T-helper 2 cell treated with Interferon-gamma antibody and Interleukin-4, amounts not matched to agents 5 μg/mL and 100 μg/mL, for 36 hours (primary cell): ENCODE measurements around the gene CA12.

Experiments used
- DNase-seq: peaks from one replicate; pipeline ENCODE4 v3.0.0; 2021; ENCODE audit warnings: low spot score
- H3K27ac Mint-ChIP-seq: one replicate; pipeline ENCODE4 v1.8.0; 2021; ENCODE audit warnings: mild to moderate bottlenecking, mixed read lengths
- H3K27me3 Mint-ChIP-seq: one replicate; pipeline ENCODE4 v1.8.0; 2021; ENCODE audit warnings: low read depth, mixed read lengths
- H3K36me3 Mint-ChIP-seq: one replicate; pipeline ENCODE4 v1.8.0; 2021; ENCODE audit warnings: low read depth, mixed read lengths
- H3K4me1 Mint-ChIP-seq: one replicate; pipeline ENCODE4 v1.8.0; 2021; ENCODE audit warnings: low read depth, mixed read lengths
- H3K4me3 Mint-ChIP-seq: one replicate; pipeline ENCODE4 v1.8.0; 2022; ENCODE audit warnings: mild to moderate bottlenecking, moderate library complexity, mixed read lengths
- H3K9me3 Mint-ChIP-seq: one replicate; pipeline ENCODE4 v1.8.0; 2021; ENCODE audit warnings: mixed read lengths

CA12 gene

GRCh38 chr15:63374686-63375520 lies 6.7 kb downstream of the CA12 start:
- peak overlapping the region; percentile 41 for H3K27ac Mint-ChIP-seq
- H3K36me3 Mint-ChIP-seq, result no peaks in the 10 kb centered on the region
- peak; percentile 77 for DNase-seq
- H3K27me3 Mint-ChIP-seq, result peaks cover 8% of the 10 kb centered on the region
- H3K4me1 Mint-ChIP-seq, result peaks cover 33% of the 10 kb centered on the region
- peak overlapping the region; percentile 42 for H3K4me3 Mint-ChIP-seq
- no peaks in the 10 kb centered on the region for H3K9me3 Mint-ChIP-seq

- H3K9me3 Mint-ChIP-seq, result no peaks in the 10 kb centered on the region
- no peaks in the 10 kb centered on the region for H3K36me3 Mint-ChIP-seq
- peaks cover 33% of the 10 kb centered on the region for H3K4me1 Mint-ChIP-seq
- H3K4me3 Mint-ChIP-seq, result no peak overlapping the region
- H3K27ac Mint-ChIP-seq, result no peak overlapping the region
- no peak for DNase-seq
- peaks cover 6% of the 10 kb centered on the region for H3K27me3 Mint-ChIP-seq
These were observed 7.6 kb downstream of the CA12 start for GRCh38 chr15:63373866-63374548.

GRCh38 chr15:63373330-63373729 lies 8.3 kb downstream of the CA12 start:
- Mint-ChIP-seq H3K36me3 (no peaks in the 10 kb centered on the region), H3K9me3 (no peaks in the 10 kb centered on the region), H3K27ac (no peak overlapping the region)

GRCh38 chr15:63372753-63373152 lies 8.9 kb downstream of the CA12 start:
- Mint-ChIP-seq H3K27ac (no peak overlapping the region), H3K27me3 (peaks cover 4% of the 10 kb centered on the region), H3K4me1 (peaks cover 33% of the 10 kb centered on the region), H3K36me3 (no peaks in the 10 kb centered on the region), H3K9me3 (no peaks in the 10 kb centered on the region), H3K4me3 (no peak overlapping the region)
- no peak for DNase-seq

More at GRCh38 chr15:63373330-63373729, 8.3 kb downstream of the CA12 start:
- Mint-ChIP-seq H3K27me3 (peaks cover 4% of the 10 kb centered on the region), H3K4me3 (no peak overlapping the region), H3K4me1 (peaks cover 33% of the 10 kb centered on the region)
- no peak for DNase-seq

- H3K27me3 Mint-ChIP-seq, result peaks cover 4% of the 10 kb centered on the region
- peak; percentile 51 for DNase-seq
- no peaks in the 10 kb centered on the region for H3K9me3 Mint-ChIP-seq
- H3K4me3 Mint-ChIP-seq, result no peak overlapping the region
- peaks cover 33% of the 10 kb centered on the region for H3K4me1 Mint-ChIP-seq
- no peaks in the 10 kb centered on the region for H3K36me3 Mint-ChIP-seq
- H3K27ac Mint-ChIP-seq, result no peak overlapping the region
These were observed 9.5 kb downstream of the CA12 start for GRCh38 chr15:63372018-63372705.

- H3K4me1 Mint-ChIP-seq, result peaks cover 32% of the 10 kb centered on the region
- peak; percentile 36 for DNase-seq
These were observed 10.2 kb downstream of the CA12 start for GRCh38 chr15:63371297-63371918.

GRCh38 chr15:63370764-63371163 lies 10.9 kb downstream of the CA12 start:
- Mint-ChIP-seq H3K4me3 (no peak overlapping the region), H3K27me3 (no peaks in the 10 kb centered on the region), H3K4me1 (peaks cover 30% of the 10 kb centered on the region), H3K9me3 (no peaks in the 10 kb centered on the region), H3K27ac (no peak overlapping the region), H3K36me3 (no peaks in the 10 kb centered on the region)
- DNase-seq, result no peak

More at GRCh38 chr15:63371297-63371918, 10.2 kb downstream of the CA12 start:
- Mint-ChIP-seq H3K36me3 (no peaks in the 10 kb centered on the region), H3K4me3 (no peak overlapping the region), H3K27me3 (no peaks in the 10 kb centered on the region), H3K27ac (no peak overlapping the region), H3K9me3 (no peaks in the 10 kb centered on the region)

- no peak overlapping the region for H3K4me3 Mint-ChIP-seq
- peaks cover 21% of the 10 kb centered on the region for H3K4me1 Mint-ChIP-seq
- H3K9me3 Mint-ChIP-seq, result no peaks in the 10 kb centered on the region
- H3K27ac Mint-ChIP-seq, result no peak overlapping the region
- no peak for DNase-seq
- no peaks in the 10 kb centered on the region for H3K27me3 Mint-ChIP-seq
- H3K36me3 Mint-ChIP-seq, result no peaks in the 10 kb centered on the region
These were observed 11.9 kb downstream of the CA12 start for GRCh38 chr15:63369781-63370180.

- no peaks in the 10 kb centered on the region for H3K27me3 Mint-ChIP-seq
- H3K36me3 Mint-ChIP-seq, result no peaks in the 10 kb centered on the region
- H3K9me3 Mint-ChIP-seq, result no peaks in the 10 kb centered on the region
- no peak overlapping the region for H3K27ac Mint-ChIP-seq
- no peak for DNase-seq
- no peak overlapping the region for H3K4me3 Mint-ChIP-seq
- H3K4me1 Mint-ChIP-seq, result peaks cover 16% of the 10 kb centered on the region
These were observed 12.3 kb downstream of the CA12 start for GRCh38 chr15:63369296-63369695.

- no peak overlapping the region for H3K4me3 Mint-ChIP-seq
- H3K9me3 Mint-ChIP-seq, result no peaks in the 10 kb centered on the region
- H3K27me3 Mint-ChIP-seq, result no peaks in the 10 kb centered on the region
These were observed 13.1 kb downstream of the CA12 start for GRCh38 chr15:63368503-63368902.

GRCh38 chr15:63367900-63368299 lies 13.7 kb downstream of the CA12 start:
- no peak for DNase-seq
- Mint-ChIP-seq H3K9me3 (no peaks in the 10 kb centered on the region), H3K27me3 (no peaks in the 10 kb centered on the region), H3K27ac (no peak overlapping the region), H3K36me3 (no peaks in the 10 kb centered on the region), H3K4me1 (peaks cover 13% of the 10 kb centered on the region), H3K4me3 (no peak overlapping the region)

More at GRCh38 chr15:63368503-63368902, 13.1 kb downstream of the CA12 start:
- H3K27ac Mint-ChIP-seq, result no peak overlapping the region
- no peaks in the 10 kb centered on the region for H3K36me3 Mint-ChIP-seq
- peaks cover 13% of the 10 kb centered on the region for H3K4me1 Mint-ChIP-seq
- DNase-seq, result no peak

- Mint-ChIP-seq H3K27me3 (no peaks in the 10 kb centered on the region), H3K36me3 (no peaks in the 10 kb centered on the region), H3K27ac (no peak overlapping the region), H3K4me1 (peaks cover 8% of the 10 kb centered on the region), H3K4me3 (no peak overlapping the region), H3K9me3 (no peaks in the 10 kb centered on the region)
- no peak for DNase-seq
These were observed 14.3 kb downstream of the CA12 start for GRCh38 chr15:63367390-63367789.

GRCh38 chr15:63366451-63366850 lies 15.2 kb downstream of the CA12 start:
- Mint-ChIP-seq H3K4me3 (no peak overlapping the region), H3K36me3 (no peaks in the 10 kb centered on the region), H3K9me3 (no peaks in the 10 kb centered on the region), H3K27ac (no peak overlapping the region), H3K4me1 (peaks cover 3% of the 10 kb centered on the region), H3K27me3 (peaks cover 4% of the 10 kb centered on the region)
- DNase-seq, result no peak
